Ovary (tissue), 9 donors: Measurements from ENCODE around the gene SOX5. TPM values are rescaled to one million over a fixed set of nuclear protein-coding genes. Genes with fewer than 3 reads are reported as not detected.

Experiments used
- DNase-seq, 5 donors: peaks; one replicate each; pipeline ENCODE4 v3.0.0-alpha.2; 2019 to 2020
- H3K27ac ChIP-seq, 2 donors: fragments of 200-600 bp; one replicate each; pipeline versions ENCODE4 v1.5.1 to v1.8.0; 2019 to 2022
- H3K27me3 ChIP-seq: fragments of 200-600 bp; one replicate; pipeline ENCODE4 v1.8.0; 2022
- H3K36me3 ChIP-seq: fragments of 200-600 bp; sonication (generic); one replicate; pipeline ENCODE4 v1.5.1; 2019
- H3K4me1 ChIP-seq: one replicate; pipeline ENCODE4 v1.8.1; 2013; ENCODE audit warnings: mild to moderate bottlenecking, moderate library complexity; ENCODE audit not compliant: insufficient read depth
- H3K4me3 ChIP-seq: fragments of 200-600 bp; sonication (generic); one replicate; pipeline ENCODE4 v1.5.1; 2017
- H3K9me3 ChIP-seq, 2 donors: fragments of 200-600 bp in 1 of 2; sonication (generic) in 1 of 2; one replicate each; pipeline versions ENCODE4 v1.5.1 to v1.8.1; 2013 to 2019; ENCODE audit warnings: mild to moderate bottlenecking in 1 of 2, moderate library complexity in 1 of 2
- CTCF ChIP-seq, 3 donors: fragments of 450-650 bp in 2 of 3; fragments of 200-600 bp in 1 of 3; IDR thresholded peaks; one replicate each; pipeline versions ENCODE4 v1.5.1 to v1.8.0; 2016 to 2022; ENCODE audit warnings: antibody characterized with exemption in 3 of 3, mild to moderate bottlenecking in 1 of 3
- EP300 ChIP-seq: sonication (generic); formaldehyde crosslinking; IDR thresholded peaks from one replicate; pipeline ENCODE4 v1.6.1; 2017; ENCODE audit warnings: antibody characterized with exemption
- POLR2A ChIP-seq: fragments of 450-650 bp; IDR thresholded peaks from one replicate; pipeline ENCODE4 v1.6.1; 2017; ENCODE audit warnings: antibody characterized with exemption, mild to moderate bottlenecking, moderate library complexity
- WGBS, 3 donors: extraction: QIAGEN DNeasy Blood & Tissue Kit in 1 of 3; methylation state at CpG; one replicate each; pipeline versions ENCODE4 v1.1.5 to v1.1.7; 2013 to 2017; 5-methylcytosine and 5-hydroxymethylcytosine counted together
- intact Hi-C, 4 donors: fragments of 100-400 bp; cut with DNase I; formaldehyde crosslinking; loops; one replicate each; pipeline versions ENCODE4 v1.11.0 to v1.15.1; 2022 to 2023
- polyA plus RNA-seq, 2 donors: library from polyadenylated mRNA; stranded (reverse); fragments of 200-250 nt in 1 of 2; fragments of 350-450 nt in 1 of 2; fragmentation: Illumina TruSeq in 1 of 2; extraction: RNeasy Lipid Tissue Mini Kit (QIAGEN cat#74804) in 1 of 2; gene quantifications; one replicate each; pipeline ENCODE4 v1.2.3, GENCODE V29; 2013 to 2014
- total RNA-seq, 7 donors: library from RNA; depleted of rRNA in 2 of 7; stranded (reverse); fragments of >200 nt in 2 of 7; fragmentation: NEBNext Ultra II Directional in 3 of 7; extraction: Animal tissue kit (Norgen Biotek cat#: 25700) in 3 of 7; gene quantifications; one replicate each; pipeline versions ENCODE4 v1.1.0 to v1.2.4, GENCODE V29; 2016 to 2023
- donor health status: DM: no; HTN: no; CAD: no; lungs with moderate emphysema.
- donor health status: DM: no; HTN: no; CAD: no.
- donor health status: Bipolar disorder and iron deficiency.
- donor health status: DM: yes; HTN: yes; CAD: no.
- donor health status: DM: no; HTN: no; CAD: no.
- donor health status: DM: yes; HTN: yes; CAD: no.

Gene SOX5
- total and polyA plus RNA-seq, 9 donors: 5.7 to 33.7 (median 21.4) TPM

- H3K36me3 ChIP-seq: no peaks in the 10 kb centered on the region
- TF ChIP-seq POLR2A (no peak), CTCF (IDR thresholded peaks at IDR 0.05) (no peak), EP300 (no peak)
- H3K9me3 ChIP-seq: no peaks in the 10 kb centered on the region
- H3K27ac ChIP-seq: no peak overlapping the region
- no peak overlapping the region for H3K4me3 ChIP-seq
- H3K4me1 ChIP-seq: no peaks in the 10 kb centered on the region
- intact Hi-C loops: no loop called here
- no peak for DNase-seq
- WGBS, 3 donors: 93 to 100% (median 96%) methylated on average over 1 of the region's 1 CpG
- no peaks in the 10 kb centered on the region for H3K27me3 ChIP-seq
Measured at GRCh38 chr12:23763724-23764123, 185.7 kb downstream of the SOX5 start.

- TF ChIP-seq EP300: no peak
- no peak for TF ChIP-seq POLR2A
- TF ChIP-seq CTCF (IDR thresholded peaks at IDR 0.05): no peak
- WGBS, 3 donors: 16 to 29% (median 23%) methylated on average over 1 of the region's 1 CpG
- H3K4me3 ChIP-seq: no peak overlapping the region
- H3K4me1 ChIP-seq: no peaks in the 10 kb centered on the region
- DNase-seq: no peak
- H3K27me3 ChIP-seq: no peaks in the 10 kb centered on the region
- intact Hi-C loops: no loop called here
- no peaks in the 10 kb centered on the region for H3K9me3 ChIP-seq
- H3K27ac ChIP-seq: no peak overlapping the region
- no peaks in the 10 kb centered on the region for H3K36me3 ChIP-seq
Measured at GRCh38 chr12:23760495-23760894, 189.0 kb downstream of the SOX5 start.

GRCh38 chr12:23758608-23759007 lies 190.9 kb downstream of the SOX5 start:
- no peak for DNase-seq
- Histone ChIP-seq H3K9me3 (no peaks in the 10 kb centered on the region), H3K4me3 (no peak overlapping the region), H3K4me1 (no peaks in the 10 kb centered on the region), H3K27ac (no peak overlapping the region), H3K36me3 (no peaks in the 10 kb centered on the region), H3K27me3 (no peaks in the 10 kb centered on the region)
- intact Hi-C loops: no loop called here
- TF ChIP-seq CTCF (IDR thresholded peaks at IDR 0.05) (no peak), POLR2A (no peak)
- WGBS, 3 donors: 95 to 100% (median 99%) methylated on average over 3 of the region's 3 CpGs

- WGBS, 3 donors: 4 to 21% (median 13%) methylated on average over 1 of the region's 1 CpG
Measured at GRCh38 chr12:23757541-23757962, 191.9 kb downstream of the SOX5 start.

More at GRCh38 chr12:23757541-23757962, 191.9 kb downstream of the SOX5 start:
- no peak overlapping the region for H3K27ac ChIP-seq
- TF ChIP-seq EP300 (no peak), CTCF (IDR thresholded peaks at IDR 0.05) (no peak), POLR2A (no peak)
- intact Hi-C loops: no loop called here
- H3K27me3 ChIP-seq: no peaks in the 10 kb centered on the region
- H3K4me1 ChIP-seq: no peaks in the 10 kb centered on the region
- no peaks in the 10 kb centered on the region for H3K9me3 ChIP-seq
- H3K4me3 ChIP-seq: no peak overlapping the region
- DNase-seq: no peak
- H3K36me3 ChIP-seq: no peaks in the 10 kb centered on the region
